Glutamatergic neuron (in vitro differentiated cells): ENCODE data around the gene RHBDL2. TPM values are rescaled to one million over a fixed set of nuclear protein-coding genes. Genes with fewer than 3 reads are reported as not detected.

Experiments used
- DNase-seq: peaks from one replicate; pipeline ENCODE4 v3.0.0; 2022
- H3K27ac Mint-ChIP-seq: one replicate; pipeline ENCODE4 v1.8.0; 2020; ENCODE audit warnings: mild to moderate bottlenecking, mixed read lengths, inconsistent platforms; ENCODE audit not compliant: unreplicated experiment
- H3K27me3 Mint-ChIP-seq: one replicate; pipeline ENCODE4 v1.8.0; 2020; ENCODE audit warnings: mild to moderate bottlenecking, moderate library complexity, mixed read lengths, inconsistent platforms; ENCODE audit not compliant: unreplicated experiment
- H3K36me3 Mint-ChIP-seq: one replicate; pipeline ENCODE4 v1.8.0; 2020; ENCODE audit warnings: mild to moderate bottlenecking, mixed read lengths, inconsistent platforms; ENCODE audit not compliant: unreplicated experiment
- H3K4me1 Mint-ChIP-seq: one replicate; pipeline ENCODE4 v1.8.0; 2020; ENCODE audit warnings: mild to moderate bottlenecking, low read depth, mixed read lengths, inconsistent platforms; ENCODE audit not compliant: unreplicated experiment
- H3K4me3 Mint-ChIP-seq: one replicate; pipeline ENCODE4 v1.8.0; 2020; ENCODE audit warnings: mild to moderate bottlenecking, mixed read lengths, inconsistent platforms; ENCODE audit not compliant: unreplicated experiment
- H3K9me3 Mint-ChIP-seq: one replicate; pipeline ENCODE4 v1.8.0; 2020; ENCODE audit warnings: mild to moderate bottlenecking, moderate library complexity, mixed read lengths, inconsistent platforms; ENCODE audit not compliant: unreplicated experiment
- CTCF ChIP-seq: fragments of 200-600 bp; sonication (generic); IDR thresholded peaks from one replicate; pipeline ENCODE4 v1.5.0; 2021; ENCODE audit not compliant: partially characterized antibody, unreplicated experiment
- total RNA-seq: library from RNA; stranded (reverse); fragmentation: NEBNext Ultra II Directional; extraction: Animal tissue kit (Norgen Biotek cat#: 25700); gene quantifications from one replicate; pipeline ENCODE4 v1.2.1, GENCODE V29; 2021; ENCODE audit not compliant: unreplicated experiment

Gene RHBDL2
- total RNA-seq, 1 donor from 2014 or later: not detected

DNA sequence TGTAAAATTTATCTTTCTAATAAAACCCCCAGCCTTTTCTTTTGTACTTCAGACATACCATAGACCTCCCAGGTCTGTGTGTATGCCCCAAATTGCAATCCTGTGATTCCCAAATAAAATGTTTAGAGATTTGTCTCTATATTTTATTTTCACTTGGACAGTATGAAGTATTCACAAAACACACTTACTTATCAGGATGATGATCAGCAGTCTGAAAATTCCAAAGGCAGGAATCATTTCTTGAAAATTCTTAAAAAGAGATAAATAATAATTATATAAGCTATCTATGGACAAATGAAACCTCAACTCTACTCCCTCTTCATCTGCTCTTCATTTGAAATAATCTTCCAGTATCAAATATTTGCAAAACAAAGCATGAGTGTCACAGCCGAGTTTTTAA lies 48.7 kb downstream of the RHBDL2 start:
- Mint-ChIP-seq H3K27ac (no peak overlapping the region), H3K4me3 (no peak overlapping the region), H3K4me1 (no peaks in the 10 kb centered on the region), H3K27me3 (peaks cover 2% of the 10 kb centered on the region), H3K36me3 (no peaks in the 10 kb centered on the region), H3K9me3 (no peaks in the 10 kb centered on the region)
- DNase-seq: no peak
- no peak for TF ChIP-seq CTCF

- no peak for TF ChIP-seq CTCF
- Mint-ChIP-seq H3K4me3 (no peak overlapping the region), H3K27ac (no peak overlapping the region), H3K4me1 (no peaks in the 10 kb centered on the region), H3K36me3 (no peaks in the 10 kb centered on the region), H3K9me3 (no peaks in the 10 kb centered on the region), H3K27me3 (no peaks in the 10 kb centered on the region)
- DNase-seq: no peak
Measured at GRCh38 chr1:38891753-38892152, 49.9 kb downstream of the RHBDL2 start.

DNA sequence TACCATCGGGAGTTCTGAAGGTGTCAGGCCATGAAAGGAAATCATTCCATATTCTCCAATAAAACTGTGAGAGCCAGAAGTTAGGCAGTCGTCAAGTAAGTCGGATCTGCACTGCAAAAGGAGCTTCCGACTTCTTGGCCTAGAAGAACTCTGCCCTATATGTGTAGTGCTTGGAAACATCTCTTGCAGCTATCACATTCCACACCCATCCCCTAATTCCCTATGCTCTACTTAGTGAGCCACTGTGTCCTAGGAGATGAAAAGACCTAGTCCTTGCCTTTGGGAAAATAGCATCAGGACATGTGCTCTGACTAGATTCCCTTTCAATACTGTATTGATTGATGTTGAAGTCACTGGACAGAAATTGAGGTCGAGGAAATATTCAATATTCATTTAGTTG lies 52.0 kb downstream of the RHBDL2 start:
- Mint-ChIP-seq H3K27me3 (no peaks in the 10 kb centered on the region), H3K36me3 (no peaks in the 10 kb centered on the region), H3K4me1 (no peaks in the 10 kb centered on the region), H3K27ac (no peak overlapping the region), H3K4me3 (no peak overlapping the region), H3K9me3 (no peaks in the 10 kb centered on the region)
- no peak for TF ChIP-seq CTCF
- DNase-seq: no peak

- Mint-ChIP-seq H3K4me3 (no peak overlapping the region), H3K9me3 (no peaks in the 10 kb centered on the region), H3K27me3 (no peaks in the 10 kb centered on the region), H3K27ac (no peak overlapping the region), H3K4me1 (no peaks in the 10 kb centered on the region), H3K36me3 (no peaks in the 10 kb centered on the region)
- no peak for TF ChIP-seq CTCF
- DNase-seq: no peak
Measured at GRCh38 chr1:38888423-38889333, 53.0 kb downstream of the RHBDL2 start.

GRCh38 chr1:38885092-38885491 lies 56.5 kb downstream of the RHBDL2 start:
- TF ChIP-seq CTCF: no peak
- Mint-ChIP-seq H3K4me3 (no peak overlapping the region), H3K4me1 (no peaks in the 10 kb centered on the region), H3K27me3 (no peaks in the 10 kb centered on the region), H3K9me3 (no peaks in the 10 kb centered on the region), H3K27ac (no peak overlapping the region), H3K36me3 (no peaks in the 10 kb centered on the region)
- no peak for DNase-seq
